HG03521 (cell line): Measurements from ENCODE around the gene IDH3B.

Experiments used
- ATAC-seq: cut with Tn5 transposase; IDR thresholded peaks from one replicate; pipeline ENCODE4 v1.9.1; 2021; ENCODE audit warnings: mild to moderate bottlenecking, moderate library complexity; ENCODE audit not compliant: unreplicated experiment

The IDH3B gene

GRCh38 chr20:2658414-2659354 lies 5.3 kb downstream of the IDH3B start:
- no peak for ATAC-seq

- ATAC-seq: no peak
Measured at GRCh38 chr20:2657674-2658073, 6.3 kb downstream of the IDH3B start.

GRCh38 chr20:2657241-2657640 lies 6.8 kb downstream of the IDH3B start:
- no peak for ATAC-seq

GRCh38 chr20:2656471-2657117 lies 7.4 kb downstream of the IDH3B start:
- no peak for ATAC-seq

GRCh38 chr20:2655331-2656116 lies 8.5 kb downstream of the IDH3B start:
- no peak for ATAC-seq

- ATAC-seq: no peak
Measured at GRCh38 chr20:2654831-2655230, 9.2 kb downstream of the IDH3B start.

GRCh38 chr20:2654384-2654822 lies 9.6 kb downstream of the IDH3B start:
- no peak for ATAC-seq

GRCh38 chr20:2653556-2654383 lies 10.2 kb downstream of the IDH3B start:
- ATAC-seq: no peak

- ATAC-seq: peak; percentile 35
Measured at GRCh38 chr20:2652724-2653555, 11.1 kb downstream of the IDH3B start.

- peak; percentile 84 for ATAC-seq
Measured at GRCh38 chr20:2651772-2652723, 12.0 kb downstream of the IDH3B start, which contains the start of gene NOP56. Gene NOP56 (plus strand): TSS chr20:2652632. CDS start chr20:2652661, 29 bp downstream.

- no peak for ATAC-seq
Measured at GRCh38 chr20:2643708-2644107, 20.3 kb downstream of the IDH3B start.

GRCh38 chr20:2640899-2641298 lies 23.1 kb downstream of the IDH3B start:
- ATAC-seq: no peak

GRCh38 chr20:2640260-2640659 lies 23.8 kb downstream of the IDH3B start:
- no peak for ATAC-seq

GRCh38 chr20:2637246-2637645 lies 26.8 kb downstream of the IDH3B start:
- no peak for ATAC-seq

- no peak for ATAC-seq
Measured at GRCh38 chr20:2633381-2633780, 30.6 kb downstream of the IDH3B start.

- ATAC-seq: no peak
Measured at GRCh38 chr20:2631228-2631627, 32.8 kb downstream of the IDH3B start.

GRCh38 chr20:2626853-2627541 lies 37.0 kb downstream of the IDH3B start:
- no peak for ATAC-seq

- ATAC-seq: no peak
Measured at GRCh38 chr20:2625062-2625461, 39.0 kb downstream of the IDH3B start.
